WTC11 (cell line): ENCODE measurements around the gene MRPL23.

Experiments
- ATF3 ChIP-seq: sonication (generic); formaldehyde crosslinking; conservative IDR thresholded peaks from 2 replicates; pipeline ENCODE4 v1.8.1; 2022; ENCODE audit warnings: mild to moderate bottlenecking, missing genetic modification reagents
- CREM ChIP-seq: sonication (generic); formaldehyde crosslinking; IDR thresholded peaks from 2 replicates; pipeline ENCODE4 v1.8.1; 2022; ENCODE audit warnings: mild to moderate bottlenecking, missing genetic modification reagents, moderate library complexity
- CTCF ChIP-seq: fragments of 200-600 bp; IDR thresholded peaks from 2 replicates; pipeline ENCODE4 v1.8.0; 2022; ENCODE audit warnings: antibody characterized with exemption
- E2F4 ChIP-seq: sonication (generic); formaldehyde crosslinking; IDR thresholded peaks from 2 replicates; pipeline ENCODE4 v1.8.1; 2022; ENCODE audit warnings: low read depth, mild to moderate bottlenecking, moderate library complexity, missing genetic modification reagents, borderline replicate concordance
- ETV6 ChIP-seq: sonication (generic); formaldehyde crosslinking; IDR thresholded peaks from 2 replicates; pipeline ENCODE4 v1.8.1; 2022; ENCODE audit warnings: mild to moderate bottlenecking, missing genetic modification reagents
- OVOL2 ChIP-seq: fragments of 250-450 bp; sonication (Bioruptor Pico); IDR thresholded peaks from 2 replicates; pipeline ENCODE4 v1.9.0; 2021; ENCODE audit warnings: mild to moderate bottlenecking, borderline replicate concordance

GRCh38 chr11:1934335-1935155 lies 12.6 kb upstream of the MRPL23 start:
- no peak for TF ChIP-seq ATF3 (CRISPR knock-in tag)
- TF ChIP-seq OVOL2 (CRISPR knock-in tag) = no peak
- TF ChIP-seq CTCF = no peak
- no peak for TF ChIP-seq ETV6 (CRISPR knock-in tag)
- no peak for TF ChIP-seq E2F4 (CRISPR knock-in tag)
- no peak for TF ChIP-seq CREM (CRISPR knock-in tag)
